WERI-Rb-1 (cell line): Measurements from ENCODE around the gene KCNIP2.
A peak's percentile ranks its signal among the peaks of the same experiment; 100 is the strongest.

ENCODE experiments used
- DNase-seq: peaks from one replicate; pipeline ENCODE4 v3.0.0-alpha.2; 2020
- H3K27ac ChIP-seq: fragments of 250-450 bp; sonication (Bioruptor Pico); 2 replicates; pipeline ENCODE4 v1.5.1; 2020; ENCODE audit warnings: mild to moderate bottlenecking, moderate library complexity
- H3K27me3 ChIP-seq: fragments of 250-450 bp; sonication (Bioruptor Pico); 2 replicates; pipeline ENCODE4 v1.5.1; 2021; ENCODE audit warnings: mild to moderate bottlenecking, low read depth, moderate library complexity; ENCODE audit not compliant: insufficient read depth, severe bottlenecking
- H3K36me3 ChIP-seq: fragments of 250-450 bp; sonication (Bioruptor Pico); 2 replicates; pipeline ENCODE4 v1.5.1; 2020; ENCODE audit warnings: mild to moderate bottlenecking, moderate library complexity
- H3K4me3 ChIP-seq: 2 replicates; pipeline ENCODE4 v1.5.1; 2011; ENCODE audit warnings: low read depth, mild to moderate bottlenecking, control low read depth, low read length
- H3K9me3 ChIP-seq: fragments of 250-450 bp; sonication (Bioruptor Pico); 2 replicates; pipeline ENCODE4 v1.5.1; 2021; ENCODE audit warnings: mild to moderate bottlenecking, moderate library complexity; ENCODE audit not compliant: severe bottlenecking
- CTCF ChIP-seq: IDR thresholded peaks from 2 replicates; pipeline ENCODE4 v1.5.1; 2011; ENCODE audit warnings: low read depth, mild to moderate bottlenecking, control low read depth, inconsistent platforms, low read length

KCNIP2 gene

GRCh38 chr10:101781984-101782810 is 61.4 kb downstream of the KCNIP2 start:
- no peak overlapping the region for H3K27ac ChIP-seq
- no peaks in the 10 kb centered on the region for H3K27me3 ChIP-seq
- DNase-seq: no peak

DNA sequence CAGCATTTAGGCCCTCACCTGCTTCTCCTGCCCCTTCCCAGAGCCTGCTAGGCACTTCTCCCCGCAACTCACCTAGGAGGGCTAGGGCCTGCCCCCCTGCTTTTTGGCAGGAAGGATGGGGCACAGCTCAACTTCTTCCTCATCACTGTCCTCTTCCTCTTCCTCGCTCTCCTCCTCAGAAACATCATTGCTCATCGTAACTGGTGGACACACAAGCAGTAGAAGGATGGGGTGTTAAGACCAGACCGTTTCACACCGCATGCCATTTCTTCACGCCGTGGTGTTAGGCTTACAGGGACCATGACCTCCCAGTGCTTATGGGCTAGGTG is 62.0 kb downstream of the KCNIP2 start:
- no peak overlapping the region for H3K4me3 ChIP-seq
- DNase-seq: no peak
- no peaks in the 10 kb centered on the region for H3K9me3 ChIP-seq
- H3K27ac ChIP-seq: no peak overlapping the region
- H3K36me3 ChIP-seq: peaks cover 27% of the 10 kb centered on the region
- TF ChIP-seq CTCF: no peak
- H3K27me3 ChIP-seq: no peaks in the 10 kb centered on the region

More at GRCh38 chr10:101781984-101782810, 61.4 kb downstream of the KCNIP2 start:
- Histone ChIP-seq H3K9me3 (no peaks in the 10 kb centered on the region), H3K4me3 (peak overlapping the region; percentile 84), H3K36me3 (peaks cover 33% of the 10 kb centered on the region)
- no peak for TF ChIP-seq CTCF

DNA sequence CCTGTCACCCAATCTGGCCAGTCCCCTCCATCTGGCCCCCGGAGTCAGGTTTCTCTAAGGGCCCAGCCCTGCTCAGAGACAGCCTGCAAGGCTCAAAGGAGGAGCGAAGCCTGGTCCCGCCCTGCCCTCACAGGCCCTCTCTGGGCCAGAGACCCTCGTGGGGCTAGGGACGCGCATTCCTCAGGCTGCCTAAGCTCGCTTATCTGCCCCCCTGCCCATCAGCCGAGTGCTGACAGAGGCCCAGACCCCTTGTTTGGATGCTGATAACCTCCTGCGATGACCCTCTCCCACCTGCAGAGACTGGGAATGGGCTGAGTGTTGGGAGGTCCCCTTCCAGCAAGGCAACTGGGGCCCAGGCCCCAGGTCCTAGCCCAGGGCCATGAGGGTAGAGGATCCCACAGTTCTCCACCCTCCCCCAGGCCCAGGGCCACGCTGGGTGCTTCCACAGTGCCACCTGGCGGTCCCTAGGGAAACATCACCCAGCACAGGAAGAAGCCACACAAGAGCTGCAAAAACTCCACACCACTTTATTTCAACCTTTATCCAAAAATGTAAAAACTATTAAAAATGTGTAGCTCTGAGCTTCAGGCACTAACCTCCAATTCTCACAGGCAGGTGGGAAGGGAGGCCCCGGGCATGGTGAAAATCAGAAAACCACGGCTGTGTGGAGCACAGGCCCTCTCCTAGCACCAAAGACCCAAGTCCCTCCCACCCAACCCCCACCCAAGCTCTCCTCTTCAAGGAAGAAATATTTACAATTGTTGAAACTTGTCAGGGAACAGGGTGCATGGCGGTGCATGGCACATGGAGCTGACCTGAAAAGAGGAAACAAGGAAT is 62.6 kb downstream of the KCNIP2 start:
- no peak overlapping the region for H3K4me3 ChIP-seq
- TF ChIP-seq CTCF: peak; percentile 89
- H3K27ac ChIP-seq: peak overlapping the region; percentile 63
- peak; percentile 73 for DNase-seq
- no peaks in the 10 kb centered on the region for H3K9me3 ChIP-seq
- peaks cover 21% of the 10 kb centered on the region for H3K36me3 ChIP-seq
- no peaks in the 10 kb centered on the region for H3K27me3 ChIP-seq

- H3K27ac ChIP-seq: peak overlapping the region; percentile 63
- peaks cover 14% of the 10 kb centered on the region for H3K36me3 ChIP-seq
- H3K9me3 ChIP-seq: no peaks in the 10 kb centered on the region
- no peak for DNase-seq
- H3K4me3 ChIP-seq: peak overlapping the region; percentile 23
- peaks cover 2% of the 10 kb centered on the region for H3K27me3 ChIP-seq
- TF ChIP-seq CTCF: 0 out of 2 replicates have a peak, but pooled peaks have one; percentile 1
These were observed 63.3 kb downstream of the KCNIP2 start for GRCh38 chr10:101780187-101780817.

DNA sequence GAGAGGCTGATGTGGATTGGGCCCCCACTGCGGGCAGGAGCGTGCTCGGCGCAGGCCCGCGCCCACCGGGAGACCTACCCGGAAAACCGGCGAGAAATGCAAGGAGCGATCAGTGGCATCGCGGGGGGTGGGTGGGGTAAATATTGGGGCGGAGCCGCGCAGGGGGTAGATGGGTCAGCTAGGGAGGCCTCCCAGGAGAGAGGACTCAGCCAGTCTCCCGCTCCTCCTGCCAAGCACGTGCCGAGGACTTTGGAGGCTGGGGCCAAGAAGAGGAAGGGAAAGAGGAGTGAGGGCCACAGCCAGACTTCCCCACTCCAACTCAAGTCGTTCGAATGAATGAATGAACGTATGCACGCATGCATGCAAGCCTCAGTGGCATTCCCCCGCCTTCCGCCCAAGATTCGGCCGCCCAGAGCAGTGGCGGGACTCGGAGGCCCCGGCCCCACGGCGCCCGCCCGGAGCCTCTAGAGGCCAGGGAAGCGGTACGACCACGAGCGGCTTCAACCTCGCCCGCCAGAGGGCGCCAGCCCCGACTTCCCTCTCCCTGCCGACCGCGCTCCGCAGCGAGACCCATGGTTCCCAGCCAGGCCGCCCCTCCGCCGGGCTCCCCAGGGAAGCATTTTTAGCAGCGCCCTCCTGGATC is 63.9 kb downstream of the KCNIP2 start:
- H3K36me3 ChIP-seq: peaks cover 8% of the 10 kb centered on the region
- peak; percentile 80 for TF ChIP-seq CTCF
- H3K9me3 ChIP-seq: no peaks in the 10 kb centered on the region
- H3K27me3 ChIP-seq: peaks cover 6% of the 10 kb centered on the region
- DNase-seq: peak; percentile 77
- H3K4me3 ChIP-seq: peak overlapping the region; percentile 40
- peak overlapping the region; percentile 63 for H3K27ac ChIP-seq
